ENCODE data around the gene BCL7C. TPM values are rescaled to one million over a fixed set of nuclear protein-coding genes. Genes with fewer than 3 reads are reported as not detected.

The BCL7C gene
- total and polyA plus RNA-seq, 10 of the 15 experiments (the other 5 are each of a cell fraction or from before 2014, with no cell fraction given): 1.1 to 30.5 (median 13.7) TPM

DNA sequence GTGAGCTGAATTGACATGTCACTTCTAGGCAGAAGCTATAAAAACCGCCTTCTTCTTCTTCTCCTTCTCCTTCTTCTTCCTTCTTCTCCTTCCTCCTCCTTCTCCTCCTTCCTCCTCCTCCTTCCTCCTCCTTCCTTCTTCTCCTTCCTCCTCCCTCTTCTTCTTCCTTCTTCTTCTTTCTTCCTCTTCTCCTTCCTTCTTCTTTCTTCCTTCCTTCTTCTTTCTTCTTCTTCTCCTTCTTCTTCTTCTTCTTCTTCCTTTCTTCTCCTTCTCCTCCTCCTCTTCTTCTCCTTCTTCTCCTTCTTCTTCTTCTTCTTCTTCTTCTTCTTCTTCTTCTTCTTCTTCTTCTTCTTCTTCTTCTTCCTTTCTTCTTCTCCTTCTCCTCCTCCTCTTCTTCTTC lies 24.7 kb upstream of the BCL7C start:
- CTCF ChIA-PET: interaction anchor here (0.7 to 4.2 kb wide), 4 partner anchors 16 to 556 kb away, joined by 3 to 18 read pairs (median 4); no protein-coding TSS in a partner anchor
- DNase-seq (ENCODE audit: low read depth, low spot score) (no peak), ATAC-seq (no peak), FAIRE-seq (no peak)
- H3K27me3 ChIP-seq (replicated peaks in 1 of 2; ENCODE audit: control insufficient read depth in 2 of 2, insufficient read depth in 2 of 2, low read length in 1 of 2): no peaks in the 10 kb centered on the region
- RAD21 ChIA-PET (ENCODE audit: unreplicated experiment): interaction anchor here (2.3 kb wide), 1 partner anchor 75 kb away, joined by 7 read pairs; no protein-coding TSS in a partner anchor
- H3K36me3 ChIP-seq (ENCODE audit: control insufficient read depth in 2 of 2, insufficient read depth in 2 of 2, low read length in 1 of 2): no peaks in the 10 kb centered on the region
- SMC1A ChIA-PET (ENCODE audit: uncharacterized antibody, unreplicated experiment): no interaction called here
- TF ChIP-seq WRNIP1 (IDR thresholded peaks at IDR 0.05; ENCODE audit: borderline replicate concordance, low read depth, low read length): no peak
- TF ChIP-seq NFYA (IDR thresholded peaks at IDR 0.05; ENCODE audit: borderline replicate concordance, low read depth, low read length): no peak
- TF ChIP-seq RELA (IDR thresholded peaks at IDR 0.05; ENCODE audit: borderline replicate concordance, partially characterized antibody): no peak
- no peak for TF ChIP-seq ZNF207 (IDR thresholded peaks at IDR 0.05; ENCODE audit: borderline replicate concordance)
- no peak for TF ChIP-seq HDGF (IDR thresholded peaks at IDR 0.05)
- no peak for TF ChIP-seq YY1 (IDR thresholded peaks at IDR 0.05; ENCODE audit: low read depth, low read length)
- no peak for TF ChIP-seq NR2C2 (IDR thresholded peaks at IDR 0.05; ENCODE audit: borderline replicate concordance, control insufficient read depth, insufficient read length, low read depth)
- TF ChIP-seq, protein P1, sequence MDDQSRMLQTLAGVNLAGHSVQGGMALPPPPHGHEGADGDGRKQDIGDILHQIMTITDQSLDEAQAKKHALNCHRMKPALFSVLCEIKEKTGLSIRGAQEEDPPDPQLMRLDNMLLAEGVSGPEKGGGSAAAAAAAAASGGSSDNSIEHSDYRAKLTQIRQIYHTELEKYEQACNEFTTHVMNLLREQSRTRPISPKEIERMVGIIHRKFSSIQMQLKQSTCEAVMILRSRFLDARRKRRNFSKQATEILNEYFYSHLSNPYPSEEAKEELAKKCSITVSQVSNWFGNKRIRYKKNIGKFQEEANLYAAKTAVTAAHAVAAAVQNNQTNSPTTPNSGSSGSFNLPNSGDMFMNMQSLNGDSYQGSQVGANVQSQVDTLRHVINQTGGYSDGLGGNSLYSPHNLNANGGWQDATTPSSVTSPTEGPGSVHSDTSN (IDR thresholded peaks at IDR 0.05; ENCODE audit: insufficient replicate concordance, low read depth, low read length): no peak
- TF ChIP-seq, protein P2, sequence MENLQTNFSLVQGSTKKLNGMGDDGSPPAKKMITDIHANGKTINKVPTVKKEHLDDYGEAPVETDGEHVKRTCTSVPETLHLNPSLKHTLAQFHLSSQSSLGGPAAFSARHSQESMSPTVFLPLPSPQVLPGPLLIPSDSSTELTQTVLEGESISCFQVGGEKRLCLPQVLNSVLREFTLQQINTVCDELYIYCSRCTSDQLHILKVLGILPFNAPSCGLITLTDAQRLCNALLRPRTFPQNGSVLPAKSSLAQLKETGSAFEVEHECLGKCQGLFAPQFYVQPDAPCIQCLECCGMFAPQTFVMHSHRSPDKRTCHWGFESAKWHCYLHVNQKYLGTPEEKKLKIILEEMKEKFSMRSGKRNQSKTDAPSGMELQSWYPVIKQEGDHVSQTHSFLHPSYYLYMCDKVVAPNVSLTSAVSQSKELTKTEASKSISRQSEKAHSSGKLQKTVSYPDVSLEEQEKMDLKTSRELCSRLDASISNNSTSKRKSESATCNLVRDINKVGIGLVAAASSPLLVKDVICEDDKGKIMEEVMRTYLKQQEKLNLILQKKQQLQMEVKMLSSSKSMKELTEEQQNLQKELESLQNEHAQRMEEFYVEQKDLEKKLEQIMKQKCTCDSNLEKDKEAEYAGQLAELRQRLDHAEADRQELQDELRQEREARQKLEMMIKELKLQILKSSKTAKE (IDR thresholded peaks at IDR 0.05; ENCODE audit: low read depth, poor library complexity, severe bottlenecking): no peak
- TF ChIP-seq, protein P3, sequence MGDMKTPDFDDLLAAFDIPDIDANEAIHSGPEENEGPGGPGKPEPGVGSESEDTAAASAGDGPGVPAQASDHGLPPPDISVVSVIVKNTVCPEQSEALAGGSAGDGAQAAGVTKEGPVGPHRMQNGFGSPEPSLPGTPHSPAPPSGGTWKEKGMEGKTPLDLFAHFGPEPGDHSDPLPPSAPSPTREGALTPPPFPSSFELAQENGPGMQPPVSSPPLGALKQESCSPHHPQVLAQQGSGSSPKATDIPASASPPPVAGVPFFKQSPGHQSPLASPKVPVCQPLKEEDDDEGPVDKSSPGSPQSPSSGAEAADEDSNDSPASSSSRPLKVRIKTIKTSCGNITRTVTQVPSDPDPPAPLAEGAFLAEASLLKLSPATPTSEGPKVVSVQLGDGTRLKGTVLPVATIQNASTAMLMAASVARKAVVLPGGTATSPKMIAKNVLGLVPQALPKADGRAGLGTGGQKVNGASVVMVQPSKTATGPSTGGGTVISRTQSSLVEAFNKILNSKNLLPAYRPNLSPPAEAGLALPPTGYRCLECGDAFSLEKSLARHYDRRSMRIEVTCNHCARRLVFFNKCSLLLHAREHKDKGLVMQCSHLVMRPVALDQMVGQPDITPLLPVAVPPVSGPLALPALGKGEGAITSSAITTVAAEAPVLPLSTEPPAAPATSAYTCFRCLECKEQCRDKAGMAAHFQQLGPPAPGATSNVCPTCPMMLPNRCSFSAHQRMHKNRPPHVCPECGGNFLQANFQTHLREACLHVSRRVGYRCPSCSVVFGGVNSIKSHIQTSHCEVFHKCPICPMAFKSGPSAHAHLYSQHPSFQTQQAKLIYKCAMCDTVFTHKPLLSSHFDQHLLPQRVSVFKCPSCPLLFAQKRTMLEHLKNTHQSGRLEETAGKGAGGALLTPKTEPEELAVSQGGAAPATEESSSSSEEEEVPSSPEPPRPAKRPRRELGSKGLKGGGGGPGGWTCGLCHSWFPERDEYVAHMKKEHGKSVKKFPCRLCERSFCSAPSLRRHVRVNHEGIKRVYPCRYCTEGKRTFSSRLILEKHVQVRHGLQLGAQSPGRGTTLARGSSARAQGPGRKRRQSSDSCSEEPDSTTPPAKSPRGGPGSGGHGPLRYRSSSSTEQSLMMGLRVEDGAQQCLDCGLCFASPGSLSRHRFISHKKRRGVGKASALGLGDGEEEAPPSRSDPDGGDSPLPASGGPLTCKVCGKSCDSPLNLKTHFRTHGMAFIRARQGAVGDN (IDR thresholded peaks at IDR 0.05): no peak
- no peak overlapping the region for H3K4me2 ChIP-seq (ENCODE audit: control insufficient read depth, insufficient read depth)
- intact Hi-C loops (cut with micrococcal nuclease; ENCODE audit: unreplicated experiment): no loop called here
- H3K4me3 ChIP-seq: no peak overlapping the region
- H2AFZ ChIP-seq (ENCODE audit: control insufficient read depth, low read depth, low read length): no peak overlapping the region
- H3K79me2 ChIP-seq (ENCODE audit: control insufficient read depth, insufficient read depth, low read length): no peaks in the 10 kb centered on the region
- H3K9ac ChIP-seq (ENCODE audit: control insufficient read depth, insufficient read depth, low read length): no peak overlapping the region
- H3K4me1 ChIP-seq (ENCODE audit: control insufficient read depth, insufficient read depth, low read length): no peaks in the 10 kb centered on the region; the same call in 1 of the 2 replicates
- H4K20me1 ChIP-seq (ENCODE audit: control insufficient read depth, insufficient read depth): no peaks in the 10 kb centered on the region
- H3K27ac ChIP-seq (ENCODE audit: control insufficient read depth, insufficient read depth): no peak overlapping the region
- in situ Hi-C loops (cut with MboI): no loop called here
- POLR2A ChIA-PET: no interaction called here
- WGBS (ENCODE audit: insufficient coverage, insufficient replicate concordance, low lambda C conversion rate, missing lambda C conversion rate): 60% methylated on average over 1 of the region's 1 CpG
- no peaks in the 10 kb centered on the region for H3K9me3 ChIP-seq (replicated peaks; ENCODE audit: control insufficient read depth, insufficient read depth, low read length)
- no TSS peak for BruUV-seq (replicated peaks)

All from GM12878 (cell line).